NCI-H128 (cell line): ENCODE data around the gene TRMT2A.

Experiments used
- DNase-seq: peaks from one replicate; lab custom pipeline; 2025; ENCODE audit not compliant: unreplicated experiment; lab: John Stamatoyannopoulos, UW

The TRMT2A gene

DNA sequence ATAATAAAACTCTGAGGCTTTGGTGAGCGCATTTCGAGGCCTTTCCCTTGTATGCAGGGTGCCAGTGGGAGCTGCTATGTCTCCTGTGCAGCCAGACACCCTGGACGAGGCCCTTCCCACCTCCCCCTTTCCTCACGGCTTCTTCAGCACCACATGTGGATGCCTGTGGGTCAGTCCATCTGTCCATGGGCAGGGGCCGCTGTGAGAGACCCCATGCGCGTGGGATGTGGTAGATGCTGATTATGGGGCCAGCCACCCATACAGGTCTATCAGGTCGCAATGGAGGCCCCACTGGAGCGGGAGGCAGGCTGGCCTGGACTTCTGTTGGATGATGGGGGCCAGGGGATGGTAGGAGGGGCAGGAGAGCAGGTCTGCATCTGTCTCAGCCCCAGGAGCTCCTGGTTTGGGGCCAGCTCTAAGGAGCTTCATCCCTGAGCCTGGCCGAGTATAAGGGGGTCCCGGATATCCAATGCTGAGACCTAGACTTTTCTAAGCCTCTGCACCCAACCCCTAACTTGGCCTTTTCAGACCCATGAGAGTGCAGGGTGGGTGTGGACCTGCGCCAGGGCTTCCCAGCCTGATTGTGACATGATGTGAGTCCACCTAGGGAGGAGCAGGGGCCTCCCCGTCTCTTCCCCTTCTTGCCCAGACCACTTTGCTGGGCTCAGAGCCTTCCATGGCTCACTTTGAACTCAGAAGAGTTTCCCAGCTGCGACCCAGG, 51.0 kb downstream of the TRMT2A start:
- DNase-seq: no peak

DNA sequence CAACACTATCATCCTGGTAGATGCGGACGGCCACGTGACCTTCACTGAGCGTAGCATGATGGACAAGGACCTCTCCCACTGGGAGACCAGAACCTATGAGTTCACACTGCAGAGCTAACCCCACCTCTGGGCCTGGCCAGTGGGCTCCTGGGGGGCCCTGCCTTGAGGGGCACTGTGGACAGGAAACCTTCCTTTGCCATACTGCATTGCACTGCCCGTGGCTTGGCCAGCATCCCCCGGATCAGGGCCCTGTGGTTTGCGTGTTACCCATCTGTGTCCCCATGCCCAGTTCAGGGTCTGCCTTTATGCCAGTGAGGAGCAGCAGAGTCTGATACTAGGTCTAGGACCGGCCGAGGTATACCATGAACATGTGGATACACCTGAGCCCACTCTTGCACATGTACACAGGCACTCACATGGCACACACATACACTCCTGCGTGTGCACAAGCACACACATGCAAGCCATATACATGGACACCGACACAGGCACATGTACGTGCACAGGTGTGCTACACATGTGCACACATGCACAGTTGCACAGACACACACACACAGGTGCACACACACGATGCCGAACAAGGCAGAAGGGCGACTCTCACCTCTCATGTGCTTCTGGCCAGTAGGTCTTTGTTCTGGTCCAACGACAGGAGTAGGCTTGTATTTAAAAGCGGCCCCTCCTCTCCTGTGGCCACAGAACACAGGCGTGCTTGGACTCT, 52.3 kb downstream of the TRMT2A start:
- no peak for DNase-seq

DNA sequence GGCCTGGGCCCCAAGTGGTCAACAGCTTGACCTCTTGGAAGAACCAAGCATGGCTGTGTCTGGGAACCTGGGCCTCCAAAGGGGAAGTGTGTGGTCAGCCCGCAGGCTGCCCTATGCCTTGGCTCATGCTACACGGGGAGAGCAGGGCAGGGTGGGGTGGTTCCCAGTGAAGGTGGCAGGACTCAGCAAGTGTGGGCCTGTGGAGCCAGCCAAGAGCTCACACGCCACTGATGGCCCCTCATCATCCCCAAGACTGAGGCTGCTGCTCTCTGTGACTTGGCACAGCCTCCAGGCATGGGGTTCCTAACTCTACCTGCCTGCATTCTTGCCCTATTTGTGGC, 52.9 kb downstream of the TRMT2A start:
- DNase-seq: no peak

DNA sequence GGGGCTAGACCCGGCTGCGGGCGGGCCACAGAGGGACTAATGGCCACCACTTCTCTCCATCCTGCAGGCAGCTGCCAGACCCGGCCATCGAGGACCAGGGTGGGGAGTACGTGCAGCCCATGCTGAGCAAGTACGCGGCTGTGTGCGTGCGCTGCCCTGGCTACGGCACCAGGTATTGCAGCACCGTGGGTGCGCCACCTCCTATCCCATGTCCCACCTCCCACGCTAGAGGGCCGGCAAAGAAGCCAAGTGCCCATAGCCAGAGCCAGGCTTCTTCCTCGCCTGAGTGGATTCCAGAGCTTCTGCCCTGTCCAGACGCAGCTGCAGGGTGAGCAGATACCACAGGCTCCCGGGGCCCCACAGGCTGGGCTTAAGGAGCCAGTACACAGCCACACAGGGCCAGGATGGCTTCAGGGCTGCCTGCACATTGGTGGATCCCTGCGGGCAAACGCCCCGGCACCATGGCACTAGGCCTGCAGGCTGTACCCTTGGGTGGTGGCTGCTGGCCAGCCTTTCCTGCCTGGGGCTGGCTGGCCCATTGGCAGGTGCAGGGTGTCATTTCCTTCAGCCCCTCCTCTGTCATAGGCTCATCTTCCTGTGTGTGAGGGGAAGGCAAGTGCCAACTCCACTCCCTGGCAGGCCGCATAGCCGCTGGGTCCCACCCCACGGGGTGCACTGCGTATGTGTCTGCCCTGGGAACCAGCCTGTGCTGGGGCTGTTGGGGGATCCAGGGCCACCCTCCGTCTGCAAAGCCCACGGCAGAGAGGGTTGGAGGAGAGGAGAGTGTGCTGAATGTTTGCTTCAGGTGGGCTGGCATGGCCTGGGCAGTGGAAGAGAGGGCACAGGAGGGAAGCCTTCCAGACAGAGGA, 53.5 kb downstream of the TRMT2A start:
- no peak for DNase-seq

DNA sequence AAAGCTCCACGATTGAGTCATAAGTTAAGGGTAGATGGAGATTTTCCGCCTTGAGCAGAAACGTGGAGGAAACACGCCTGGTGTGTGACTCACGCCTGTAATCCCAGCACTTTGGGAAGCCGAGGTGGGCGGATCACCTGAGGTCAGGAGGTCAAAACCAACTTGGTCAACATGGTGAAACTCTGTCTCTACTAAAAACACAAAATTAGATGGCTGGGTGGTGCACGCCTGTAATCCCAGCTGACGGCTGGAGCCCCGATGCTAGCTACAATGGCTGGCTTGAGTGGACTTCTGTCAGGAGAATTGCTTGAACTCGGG, 54.3 kb downstream of the TRMT2A start:
- DNase-seq: no peak

DNA sequence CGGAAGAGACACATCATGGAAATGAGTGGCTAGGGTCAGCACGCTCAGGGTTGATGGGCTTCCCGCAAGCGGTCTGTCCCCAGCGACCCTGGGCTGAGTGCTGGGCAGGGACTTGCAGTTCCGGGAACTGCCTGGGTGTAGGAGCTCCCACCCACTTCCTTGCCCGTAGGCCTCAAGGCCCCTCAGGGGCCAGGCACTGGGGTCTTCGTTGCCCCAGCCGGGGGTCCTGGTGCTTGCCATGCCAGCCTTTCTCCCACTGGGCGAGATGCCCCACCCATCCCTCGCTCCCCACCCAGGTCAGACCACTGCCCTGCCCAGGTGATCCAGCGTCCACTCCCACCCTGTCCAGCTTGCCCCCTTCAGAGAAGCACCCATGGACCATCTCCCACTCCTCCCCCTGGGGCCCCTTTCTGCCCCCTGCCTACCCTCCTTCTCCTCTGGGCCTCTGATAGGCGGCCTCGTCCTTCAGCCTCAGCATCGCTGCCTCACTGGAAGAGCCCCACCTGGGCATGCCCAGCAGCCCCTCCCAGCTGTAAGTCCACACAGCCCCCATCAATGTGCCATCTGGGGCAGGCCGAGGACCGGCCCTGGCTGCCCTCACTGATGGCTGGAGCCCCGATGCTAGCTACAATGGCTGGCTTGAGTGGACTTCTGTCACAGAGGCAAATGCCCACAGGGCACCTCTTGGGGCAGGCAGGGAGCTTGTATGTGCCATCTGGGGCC, 54.8 kb downstream of the TRMT2A start:
- DNase-seq: no peak
